ENCODE data around the gene BRMS1L.
"Not testable (repeated sequence)": the region's sequence is repeated elsewhere in the genome, so short reads cannot be mapped to it uniquely, and the experiment has no call there.

Gene BRMS1L

GRCh38 chr14:35826218-35826951 lies at the start of gene BRMS1L:
TSS of gene BRMS1L (plus strand) at chr14:35826338. CDS start at chr14:35826517, 179 bp downstream.
- DNase-seq (ENCODE audit: extremely low read depth, low read depth) = peak; percentile 98
- TF ChIP-seq CTCF (IDR thresholded peaks at IDR 0.05; ENCODE audit: low read depth, low read length) = no peak; the same call in 1 of the 2 replicates

- TF ChIP-seq CTCF (IDR thresholded peaks at IDR 0.05; ENCODE audit: low read depth, low read length) = no peak
- no peak for DNase-seq (ENCODE audit: extremely low read depth, low read depth)
Observed at GRCh38 chr14:35776823-35777222, 49.3 kb upstream of the BRMS1L start.

GRCh38 chr14:35777550-35777949 lies 48.6 kb upstream of the BRMS1L start:
- DNase-seq (ENCODE audit: extremely low read depth, low read depth) = not testable (repeated sequence)

- DNase-seq (ENCODE audit: extremely low read depth, low read depth) = no peak
- no peak for TF ChIP-seq CTCF (IDR thresholded peaks at IDR 0.05; ENCODE audit: low read depth, low read length)
Observed at GRCh38 chr14:35779368-35779767, 46.8 kb upstream of the BRMS1L start.

- no peak for DNase-seq (ENCODE audit: extremely low read depth, low read depth)
- no peak for TF ChIP-seq CTCF (IDR thresholded peaks at IDR 0.05; ENCODE audit: low read depth, low read length)
Observed at GRCh38 chr14:35783699-35784098, 42.4 kb upstream of the BRMS1L start.

GRCh38 chr14:35786856-35787255 lies 39.3 kb upstream of the BRMS1L start:
- no peak for TF ChIP-seq CTCF (IDR thresholded peaks at IDR 0.05; ENCODE audit: low read depth, low read length)
- DNase-seq (ENCODE audit: extremely low read depth, low read depth) = no peak

- TF ChIP-seq CTCF (IDR thresholded peaks at IDR 0.05; ENCODE audit: low read depth, low read length) = no peak
- DNase-seq (ENCODE audit: extremely low read depth, low read depth) = no peak
Observed at GRCh38 chr14:35789651-35790050, 36.5 kb upstream of the BRMS1L start.

- DNase-seq (ENCODE audit: extremely low read depth, low read depth) = no peak
- TF ChIP-seq CTCF (IDR thresholded peaks at IDR 0.05; ENCODE audit: low read depth, low read length) = no peak
Observed at GRCh38 chr14:35797796-35798195, 28.3 kb upstream of the BRMS1L start.

Measured in AG09319 (cell line).